ENCODE measurements around the gene ANGPTL3. TPM values are rescaled to one million over a fixed set of nuclear protein-coding genes. Genes with fewer than 3 reads are reported as not detected.

The ANGPTL3 gene
- polyA plus RNA-seq, 1 donor (not counting 4 experiments of a cell fraction or from before 2014, with no cell fraction given) = not detected

DNA sequence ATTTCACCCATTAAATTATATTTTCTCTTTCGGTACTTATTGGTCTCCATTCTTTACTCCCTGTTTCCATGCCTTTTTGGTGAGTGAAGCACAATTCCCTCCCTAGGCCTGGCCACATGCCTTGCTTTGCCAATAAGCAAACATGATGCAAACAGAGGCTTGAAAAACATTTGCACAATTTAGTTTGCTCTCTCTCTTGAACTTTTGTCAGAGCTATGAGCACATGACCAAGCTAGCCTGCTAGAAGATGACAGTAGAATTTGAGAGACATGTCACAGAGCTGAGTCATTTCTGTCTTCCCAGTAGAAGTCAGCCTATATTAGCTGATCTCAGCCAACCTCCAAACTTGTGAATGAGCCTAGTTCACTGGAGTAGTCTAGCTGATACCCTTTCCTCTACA, 24.6 kb downstream of the ANGPTL3 start:
- Histone ChIP-seq H3K4me2 (ENCODE audit: control insufficient read depth, extremely low read depth, insufficient read depth, low read depth, low read length) (no peak overlapping the region), H3K4me1 (ENCODE audit: control insufficient read depth, extremely low read depth, insufficient read depth, low read length) (peaks cover 10% of the 10 kb centered on the region), H3K9me1 (ENCODE audit: control insufficient read depth, extremely low read depth, insufficient read depth, low read length) (no peaks in the 10 kb centered on the region), H3K36me3 (ENCODE audit: control insufficient read depth in 2 of 2, extremely low read depth in 1 of 2, insufficient read depth in 2 of 2, low read length in 2 of 2) (peaks cover 0 to 5% of the 10 kb centered on the region in 2 experiments), H3K9ac (ENCODE audit: control insufficient read depth, extremely low read depth, insufficient read depth, low read length) (no peak overlapping the region), H3K9me3 (ENCODE audit: control insufficient read depth, low read depth, low read length) (no peaks in the 10 kb centered on the region), H3K79me2 (ENCODE audit: control insufficient read depth, insufficient read depth, low read length) (no peaks in the 10 kb centered on the region), H4K20me1 (ENCODE audit: control insufficient read depth, extremely low read depth, insufficient read depth, low read length) (no peaks in the 10 kb centered on the region), H3K4me3 (ENCODE audit: control insufficient read depth in 2 of 3, extremely low read depth in 1 of 3, insufficient read depth in 2 of 3, low read depth in 1 of 3, low read length in 3 of 3) (no peak overlapping the region), H3K27me3 (ENCODE audit: control insufficient read depth, extremely low read depth, insufficient read depth, low read length) (no peaks in the 10 kb centered on the region), H2AFZ (ENCODE audit: control insufficient read depth, low read length) (no peak overlapping the region), H3K27ac (ENCODE audit: control insufficient read depth, insufficient read depth, low read length) (peak overlapping the region; percentile 8)
- DNase-seq (ENCODE audit: low read depth, low spot score) (peak; percentile 19), FAIRE-seq (peak; percentile 83)
- no peak for TF ChIP-seq EZH2 (IDR thresholded peaks at IDR 0.05; ENCODE audit: low read length)
- TF ChIP-seq, protein P1, sequence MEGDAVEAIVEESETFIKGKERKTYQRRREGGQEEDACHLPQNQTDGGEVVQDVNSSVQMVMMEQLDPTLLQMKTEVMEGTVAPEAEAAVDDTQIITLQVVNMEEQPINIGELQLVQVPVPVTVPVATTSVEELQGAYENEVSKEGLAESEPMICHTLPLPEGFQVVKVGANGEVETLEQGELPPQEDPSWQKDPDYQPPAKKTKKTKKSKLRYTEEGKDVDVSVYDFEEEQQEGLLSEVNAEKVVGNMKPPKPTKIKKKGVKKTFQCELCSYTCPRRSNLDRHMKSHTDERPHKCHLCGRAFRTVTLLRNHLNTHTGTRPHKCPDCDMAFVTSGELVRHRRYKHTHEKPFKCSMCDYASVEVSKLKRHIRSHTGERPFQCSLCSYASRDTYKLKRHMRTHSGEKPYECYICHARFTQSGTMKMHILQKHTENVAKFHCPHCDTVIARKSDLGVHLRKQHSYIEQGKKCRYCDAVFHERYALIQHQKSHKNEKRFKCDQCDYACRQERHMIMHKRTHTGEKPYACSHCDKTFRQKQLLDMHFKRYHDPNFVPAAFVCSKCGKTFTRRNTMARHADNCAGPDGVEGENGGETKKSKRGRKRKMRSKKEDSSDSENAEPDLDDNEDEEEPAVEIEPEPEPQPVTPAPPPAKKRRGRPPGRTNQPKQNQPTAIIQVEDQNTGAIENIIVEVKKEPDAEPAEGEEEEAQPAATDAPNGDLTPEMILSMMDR (optimal IDR thresholded peaks at IDR 0.05 in 1 of 3, IDR thresholded peaks at IDR 0.05 in 1 of 3, conservative IDR thresholded peaks at IDR 0.05 in 1 of 3; ENCODE audit: extremely low read depth in 1 of 3, insufficient read depth in 2 of 3, low read length in 3 of 3) = no peak
- dilution Hi-C loops (cut with MboI; ENCODE audit: extremely low pct_ligation_motif_present, low sequenced_read_pairs) = no loop called here

DNA sequence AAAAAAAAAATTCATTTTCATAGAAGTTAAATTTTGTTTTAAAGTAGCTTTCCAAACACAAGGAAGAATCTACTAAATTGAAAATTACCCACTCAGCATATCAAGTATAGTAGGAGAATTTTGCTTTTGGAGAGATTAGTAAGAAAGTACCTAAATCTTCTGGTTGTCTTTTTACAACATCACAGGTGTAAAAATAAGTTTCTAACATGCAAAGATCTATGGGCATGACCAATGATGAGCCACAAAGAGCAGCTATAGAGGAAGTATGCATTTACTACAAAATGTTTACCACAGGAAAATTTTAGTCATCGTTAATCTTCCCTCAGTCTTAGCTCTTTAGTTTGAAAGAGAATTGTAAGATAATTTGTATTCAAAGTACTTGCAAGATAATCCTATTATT, 28.1 kb downstream of the ANGPTL3 start:
- H2AFZ ChIP-seq (ENCODE audit: control insufficient read depth, low read length) = no peak overlapping the region
- H3K4me2 ChIP-seq (ENCODE audit: control insufficient read depth, extremely low read depth, insufficient read depth, low read depth, low read length) = no peak overlapping the region
- no peak for TF ChIP-seq EZH2 (IDR thresholded peaks at IDR 0.05; ENCODE audit: low read length)
- dilution Hi-C loops (cut with MboI; ENCODE audit: extremely low pct_ligation_motif_present, low sequenced_read_pairs) = no loop called here
- H3K36me3 ChIP-seq (ENCODE audit: control insufficient read depth in 2 of 2, extremely low read depth in 1 of 2, insufficient read depth in 2 of 2, low read length in 2 of 2) = peaks cover 4 to 6% of the 10 kb centered on the region in 2 experiments
- peaks cover 10% of the 10 kb centered on the region for H3K4me1 ChIP-seq (ENCODE audit: control insufficient read depth, extremely low read depth, insufficient read depth, low read length)
- no peak overlapping the region for H3K9ac ChIP-seq (ENCODE audit: control insufficient read depth, extremely low read depth, insufficient read depth, low read length)
- no peaks in the 10 kb centered on the region for H3K9me3 ChIP-seq (ENCODE audit: control insufficient read depth, low read depth, low read length)
- DNase-seq (ENCODE audit: low read depth, low spot score) (no peak), FAIRE-seq (no peak)
- no peaks in the 10 kb centered on the region for H3K9me1 ChIP-seq (ENCODE audit: control insufficient read depth, extremely low read depth, insufficient read depth, low read length)
- no peaks in the 10 kb centered on the region for H3K27me3 ChIP-seq (ENCODE audit: control insufficient read depth, extremely low read depth, insufficient read depth, low read length)
- H3K27ac ChIP-seq (ENCODE audit: control insufficient read depth, insufficient read depth, low read length) = no peak overlapping the region
- no peaks in the 10 kb centered on the region for H4K20me1 ChIP-seq (ENCODE audit: control insufficient read depth, extremely low read depth, insufficient read depth, low read length)
- H3K79me2 ChIP-seq (ENCODE audit: control insufficient read depth, insufficient read depth, low read length) = peaks cover 3% of the 10 kb centered on the region
- H3K4me3 ChIP-seq (ENCODE audit: control insufficient read depth in 2 of 3, extremely low read depth in 1 of 3, insufficient read depth in 2 of 3, low read depth in 1 of 3, low read length in 3 of 3) = no peak overlapping the region

DNA sequence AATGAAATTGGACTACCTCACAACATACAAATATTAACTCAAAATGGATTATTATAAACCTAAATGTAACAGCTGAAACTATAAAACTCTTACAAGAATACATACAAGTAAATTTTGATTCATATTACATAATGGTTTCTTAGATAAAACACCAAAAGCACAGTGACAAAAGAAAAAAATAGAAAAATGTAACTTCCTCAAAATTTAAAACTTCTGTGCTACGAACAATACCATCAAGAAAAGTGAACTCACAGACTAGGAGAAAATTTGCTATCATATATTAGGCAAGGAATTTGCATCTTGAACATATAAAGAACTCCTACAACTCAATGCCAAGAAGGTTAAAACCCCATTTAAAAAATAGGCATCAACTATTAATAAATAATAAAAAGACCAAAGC, 31.2 kb downstream of the ANGPTL3 start:
- Histone ChIP-seq H3K79me2 (ENCODE audit: control insufficient read depth, insufficient read depth, low read length) (peaks cover 3% of the 10 kb centered on the region), H3K9me3 (ENCODE audit: control insufficient read depth, low read depth, low read length) (no peaks in the 10 kb centered on the region), H2AFZ (ENCODE audit: control insufficient read depth, low read length) (no peak overlapping the region), H3K27ac (ENCODE audit: control insufficient read depth, insufficient read depth, low read length) (no peak overlapping the region), H3K9ac (ENCODE audit: control insufficient read depth, extremely low read depth, insufficient read depth, low read length) (no peak overlapping the region), H3K4me3 (ENCODE audit: control insufficient read depth in 2 of 3, extremely low read depth in 1 of 3, insufficient read depth in 2 of 3, low read depth in 1 of 3, low read length in 3 of 3) (no peak overlapping the region), H3K27me3 (ENCODE audit: control insufficient read depth, extremely low read depth, insufficient read depth, low read length) (no peaks in the 10 kb centered on the region), H3K36me3 (ENCODE audit: control insufficient read depth in 2 of 2, extremely low read depth in 1 of 2, insufficient read depth in 2 of 2, low read length in 2 of 2) (peaks cover 7 to 15% of the 10 kb centered on the region in 2 experiments), H3K9me1 (ENCODE audit: control insufficient read depth, extremely low read depth, insufficient read depth, low read length) (no peaks in the 10 kb centered on the region), H3K4me2 (ENCODE audit: control insufficient read depth, extremely low read depth, insufficient read depth, low read depth, low read length) (no peak overlapping the region), H3K4me1 (ENCODE audit: control insufficient read depth, extremely low read depth, insufficient read depth, low read length) (no peaks in the 10 kb centered on the region), H4K20me1 (ENCODE audit: control insufficient read depth, extremely low read depth, insufficient read depth, low read length) (no peaks in the 10 kb centered on the region)
- FAIRE-seq (no peak), DNase-seq (ENCODE audit: low read depth, low spot score) (no peak)
- dilution Hi-C loops (cut with MboI; ENCODE audit: extremely low pct_ligation_motif_present, low sequenced_read_pairs) = no loop called here
- TF ChIP-seq, protein P1 (optimal IDR thresholded peaks at IDR 0.05 in 1 of 3, IDR thresholded peaks at IDR 0.05 in 1 of 3, conservative IDR thresholded peaks at IDR 0.05 in 1 of 3; ENCODE audit: extremely low read depth in 1 of 3, insufficient read depth in 2 of 3, low read length in 3 of 3) = no peak
- TF ChIP-seq EZH2 (IDR thresholded peaks at IDR 0.05; ENCODE audit: low read length) = no peak
